ENCODE measurements around the gene NXPH2.

NXPH2 gene

DNA sequence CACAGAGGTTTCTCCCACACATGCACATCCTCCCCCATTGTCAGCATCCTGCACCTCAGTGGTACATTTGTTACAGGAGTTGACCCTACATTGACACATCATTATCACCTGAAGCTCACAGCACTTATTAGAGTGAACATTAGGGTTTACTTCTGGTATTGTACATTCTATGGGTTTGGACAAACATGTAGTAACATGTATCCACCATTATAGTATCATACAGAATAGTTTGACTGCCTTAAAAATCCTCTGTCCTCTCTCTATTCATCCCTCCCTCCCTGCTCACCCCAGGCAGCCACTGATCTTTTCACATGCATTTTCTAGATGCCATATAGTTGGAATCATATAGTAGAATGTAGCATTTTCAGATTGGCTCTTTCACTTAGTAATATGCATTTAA is 53.5 kb downstream of the NXPH2 start:
- no peak overlapping the region for H3K4me3 ChIP-seq (ENCODE audit: low read depth, low read length)
- POLR2A ChIA-PET = no interaction called here
- DNase-seq (ENCODE audit: low read depth, low spot score) = no peak
- CTCF ChIA-PET = no interaction called here
- TF ChIP-seq, protein P1, sequence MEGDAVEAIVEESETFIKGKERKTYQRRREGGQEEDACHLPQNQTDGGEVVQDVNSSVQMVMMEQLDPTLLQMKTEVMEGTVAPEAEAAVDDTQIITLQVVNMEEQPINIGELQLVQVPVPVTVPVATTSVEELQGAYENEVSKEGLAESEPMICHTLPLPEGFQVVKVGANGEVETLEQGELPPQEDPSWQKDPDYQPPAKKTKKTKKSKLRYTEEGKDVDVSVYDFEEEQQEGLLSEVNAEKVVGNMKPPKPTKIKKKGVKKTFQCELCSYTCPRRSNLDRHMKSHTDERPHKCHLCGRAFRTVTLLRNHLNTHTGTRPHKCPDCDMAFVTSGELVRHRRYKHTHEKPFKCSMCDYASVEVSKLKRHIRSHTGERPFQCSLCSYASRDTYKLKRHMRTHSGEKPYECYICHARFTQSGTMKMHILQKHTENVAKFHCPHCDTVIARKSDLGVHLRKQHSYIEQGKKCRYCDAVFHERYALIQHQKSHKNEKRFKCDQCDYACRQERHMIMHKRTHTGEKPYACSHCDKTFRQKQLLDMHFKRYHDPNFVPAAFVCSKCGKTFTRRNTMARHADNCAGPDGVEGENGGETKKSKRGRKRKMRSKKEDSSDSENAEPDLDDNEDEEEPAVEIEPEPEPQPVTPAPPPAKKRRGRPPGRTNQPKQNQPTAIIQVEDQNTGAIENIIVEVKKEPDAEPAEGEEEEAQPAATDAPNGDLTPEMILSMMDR (IDR thresholded peaks at IDR 0.05; ENCODE audit: insufficient read depth, low read length, missing control alignments) = no peak

DNA sequence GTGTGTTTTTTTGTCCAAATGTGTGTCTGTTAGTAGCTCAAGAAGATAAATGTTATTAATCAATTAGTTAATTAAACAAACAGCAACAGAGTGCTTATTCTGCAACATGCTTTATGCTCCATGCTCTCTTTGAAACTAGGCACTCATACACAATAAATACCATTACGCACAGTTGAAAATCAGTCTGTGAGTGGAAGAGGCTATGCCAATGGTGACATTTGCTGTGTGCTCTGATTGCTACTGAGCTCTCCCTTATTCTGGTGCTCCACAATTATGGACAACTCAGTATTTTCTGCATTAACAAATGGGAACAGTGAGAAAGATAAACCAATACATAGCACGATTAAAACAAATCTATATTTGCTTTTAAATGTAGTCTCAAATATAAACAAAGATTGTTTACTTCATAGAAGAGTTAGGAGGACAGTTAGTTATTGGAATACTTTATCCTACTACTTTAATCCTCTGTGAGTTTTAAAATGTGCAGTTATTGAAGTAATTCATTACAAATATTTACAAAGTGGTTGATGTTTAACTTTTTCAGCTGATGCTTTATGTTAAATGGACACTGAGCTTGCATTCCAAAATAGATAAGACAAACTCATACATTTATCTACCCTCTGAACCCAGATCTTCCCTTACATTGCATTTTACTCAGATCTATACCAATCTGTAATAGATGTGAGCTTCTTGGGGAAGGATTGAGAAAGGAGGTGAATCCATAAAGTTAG is 55.3 kb downstream of the NXPH2 start:
- CTCF ChIA-PET = no interaction called here
- H3K4me3 ChIP-seq (ENCODE audit: low read depth, low read length) = no peak overlapping the region
- POLR2A ChIA-PET = no interaction called here
- TF ChIP-seq, protein P1 (IDR thresholded peaks at IDR 0.05; ENCODE audit: insufficient read depth, low read length, missing control alignments) = no peak
- DNase-seq (ENCODE audit: low read depth, low spot score) = no peak

DNA sequence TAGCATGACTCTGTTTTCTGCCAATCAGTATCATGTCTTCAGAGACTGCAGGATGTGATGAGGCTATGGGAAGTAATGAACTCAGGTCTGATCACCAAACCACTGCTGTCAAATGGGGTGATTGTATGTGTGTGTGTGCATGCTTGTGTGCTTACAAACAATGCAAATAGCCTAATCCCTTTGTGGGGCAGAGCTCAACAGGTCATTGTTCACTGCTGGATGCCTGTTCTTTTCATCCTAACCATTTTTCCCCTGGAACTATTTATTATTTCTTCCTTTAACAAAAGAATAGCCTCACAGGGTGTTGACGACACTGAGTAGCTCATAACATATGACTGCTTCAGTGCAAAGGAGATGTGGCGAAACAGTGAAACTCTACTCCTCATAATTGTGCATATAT is 55.9 kb downstream of the NXPH2 start:
- ChIA-PET POLR2A (no interaction called here), CTCF (no interaction called here)
- H3K4me3 ChIP-seq (ENCODE audit: low read depth, low read length) = no peak overlapping the region
- no peak for DNase-seq (ENCODE audit: low read depth, low spot score)
- TF ChIP-seq, protein P1 (IDR thresholded peaks at IDR 0.05; ENCODE audit: insufficient read depth, low read length, missing control alignments) = no peak

DNA sequence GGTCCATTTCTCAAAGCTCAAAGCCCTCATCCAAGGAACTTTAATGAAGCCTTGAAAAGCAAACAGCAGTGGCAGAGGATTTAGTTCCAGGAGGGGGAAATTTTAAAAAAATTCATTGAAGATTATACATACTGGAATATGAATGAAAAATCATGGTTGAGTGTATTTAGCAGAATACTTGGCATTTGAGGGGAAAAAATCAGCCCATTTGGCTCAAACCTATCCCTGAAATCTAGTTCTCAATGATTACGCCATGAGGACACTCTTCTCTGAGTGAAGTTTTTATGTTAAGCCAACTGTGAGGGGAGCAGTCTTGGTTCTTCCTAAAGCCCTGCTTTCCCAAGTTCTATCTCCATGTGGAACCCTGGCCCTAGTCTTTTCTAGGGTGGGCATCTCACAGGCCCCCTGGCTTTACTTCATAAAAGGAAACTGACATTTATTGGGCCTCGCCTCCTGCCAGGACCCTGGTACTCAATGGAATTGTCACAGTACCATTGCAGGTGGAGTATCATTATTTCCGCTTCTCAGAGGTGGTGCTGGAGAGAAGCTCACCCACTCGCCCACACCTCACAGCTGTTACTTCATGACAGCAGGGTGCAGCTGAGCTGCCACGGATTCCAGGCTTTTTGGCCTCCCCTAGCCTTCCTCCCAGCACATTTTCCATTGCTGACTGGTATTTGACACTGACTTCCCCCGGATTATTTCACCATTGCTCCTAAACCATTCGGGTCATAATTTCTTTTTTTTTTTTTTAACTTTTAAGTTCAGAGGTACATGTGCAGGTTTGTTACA is 56.8 kb downstream of the NXPH2 start:
- POLR2A ChIA-PET = no interaction called here
- no peak for DNase-seq (ENCODE audit: low read depth, low spot score)
- TF ChIP-seq, protein P1 (IDR thresholded peaks at IDR 0.05; ENCODE audit: insufficient read depth, low read length, missing control alignments) = no peak
- CTCF ChIA-PET = no interaction called here
- H3K4me3 ChIP-seq (ENCODE audit: low read depth, low read length) = no peak overlapping the region

DNA sequence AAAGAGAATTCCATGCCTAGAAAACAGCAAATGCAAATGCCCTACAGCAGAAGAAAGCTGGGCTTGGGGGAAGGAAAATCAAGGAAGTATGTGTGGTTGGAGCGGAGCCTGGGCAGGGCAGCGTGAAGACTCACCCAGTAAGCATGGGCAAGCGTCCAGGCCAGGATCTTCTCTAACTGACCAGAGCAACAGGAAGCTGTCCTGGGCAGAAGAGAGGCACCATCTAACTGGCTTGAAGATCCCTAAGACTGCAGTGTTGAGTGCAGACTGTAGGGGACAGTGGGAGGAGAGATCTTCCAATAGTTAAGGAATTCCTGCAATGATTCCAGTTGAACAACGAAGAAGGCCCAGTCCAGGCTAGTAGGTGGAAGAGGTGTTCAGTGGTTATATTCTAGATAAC is 57.9 kb downstream of the NXPH2 start:
- H3K4me3 ChIP-seq (ENCODE audit: low read depth, low read length) = no peak overlapping the region
- TF ChIP-seq, protein P1 (IDR thresholded peaks at IDR 0.05; ENCODE audit: insufficient read depth, low read length, missing control alignments) = no peak
- ChIA-PET POLR2A (no interaction called here), CTCF (no interaction called here)
- no peak for DNase-seq (ENCODE audit: low read depth, low spot score)

DNA sequence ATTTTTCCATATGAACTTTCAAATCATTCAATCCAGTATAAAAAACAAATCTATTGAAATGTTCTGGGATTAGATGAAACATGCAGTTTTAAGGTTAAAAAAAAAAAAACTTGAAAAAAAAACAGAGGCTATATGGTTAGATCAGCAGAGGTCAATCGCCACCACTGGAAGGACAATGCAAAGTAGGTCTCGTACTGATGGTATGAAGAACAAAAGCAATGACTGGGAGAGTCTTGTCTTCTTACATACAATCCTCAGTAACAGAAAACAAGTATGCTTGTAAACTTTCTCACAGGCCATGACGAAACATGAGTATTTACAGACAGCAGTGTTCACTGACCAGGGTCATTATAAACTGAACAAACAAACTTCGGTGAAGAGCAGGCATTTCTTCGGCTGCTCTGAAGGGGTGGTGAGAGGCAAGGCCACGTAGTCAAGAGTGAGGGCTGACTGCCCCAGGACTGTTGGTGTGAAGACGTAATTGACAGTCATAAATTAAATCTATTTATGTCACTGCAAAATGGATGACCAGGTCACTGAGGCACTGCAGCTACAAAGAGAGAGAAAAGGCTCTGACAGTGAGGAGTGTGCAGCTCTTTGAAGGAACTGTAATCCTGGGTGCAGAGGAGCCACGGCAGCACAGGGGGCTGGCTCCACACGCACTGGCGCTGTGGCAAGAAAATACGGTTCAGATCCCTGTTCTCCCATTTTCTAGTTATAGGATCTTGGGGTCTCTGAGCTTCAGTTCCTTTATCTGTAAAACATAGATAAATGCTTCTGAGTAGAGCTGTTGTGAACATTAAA is 60.0 kb downstream of the NXPH2 start:
- TF ChIP-seq, protein P1 (IDR thresholded peaks at IDR 0.05; ENCODE audit: insufficient read depth, low read length, missing control alignments) = no peak
- POLR2A ChIA-PET = no interaction called here
- no peak overlapping the region for H3K4me3 ChIP-seq (ENCODE audit: low read depth, low read length)
- DNase-seq (ENCODE audit: low read depth, low spot score) = no peak
- CTCF ChIA-PET = no interaction called here

Measured in AG04449 (cell line).